ENCODE measurements around the gene SLC35G4.
A peak's percentile ranks its signal among the peaks of the same experiment; 100 is the strongest.

SLC35G4 gene

DNA sequence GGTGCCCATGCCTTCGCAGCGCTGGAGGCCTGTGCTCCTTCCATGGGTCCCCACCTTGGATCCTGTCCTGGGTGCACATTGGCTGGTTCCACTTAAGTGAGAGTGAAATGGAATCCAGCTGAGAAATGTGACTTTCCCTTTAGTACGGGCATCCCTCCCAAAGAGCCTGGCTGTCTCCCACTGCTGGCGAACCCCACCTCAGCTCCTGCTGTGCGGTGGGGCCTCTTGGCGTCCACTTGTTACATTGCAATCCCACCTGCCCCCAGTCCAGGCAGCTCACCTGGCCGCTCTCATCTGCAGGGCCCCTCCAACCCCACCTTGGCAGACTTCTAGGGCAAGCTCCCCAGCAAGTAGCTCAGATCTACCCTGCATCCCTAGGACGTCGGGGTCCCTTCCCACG lies 44.1 kb downstream of the SLC35G4 start:
- CTCF ChIA-PET = interaction anchor here (0.6 to 3.8 kb wide), 3 partner anchors 74 to 422 kb away, joined by 3 to 64 read pairs (median 3); no protein-coding TSS in a partner anchor
- POLR2A ChIA-PET (ENCODE audit: low non-redundant PET) = interaction anchor here (0.6 kb wide), 1 partner anchor 889 kb away, joined by 4 read pairs; no protein-coding TSS in a partner anchor
- H3K27ac ChIP-seq = no peak overlapping the region
- TF ChIP-seq, protein P1, sequence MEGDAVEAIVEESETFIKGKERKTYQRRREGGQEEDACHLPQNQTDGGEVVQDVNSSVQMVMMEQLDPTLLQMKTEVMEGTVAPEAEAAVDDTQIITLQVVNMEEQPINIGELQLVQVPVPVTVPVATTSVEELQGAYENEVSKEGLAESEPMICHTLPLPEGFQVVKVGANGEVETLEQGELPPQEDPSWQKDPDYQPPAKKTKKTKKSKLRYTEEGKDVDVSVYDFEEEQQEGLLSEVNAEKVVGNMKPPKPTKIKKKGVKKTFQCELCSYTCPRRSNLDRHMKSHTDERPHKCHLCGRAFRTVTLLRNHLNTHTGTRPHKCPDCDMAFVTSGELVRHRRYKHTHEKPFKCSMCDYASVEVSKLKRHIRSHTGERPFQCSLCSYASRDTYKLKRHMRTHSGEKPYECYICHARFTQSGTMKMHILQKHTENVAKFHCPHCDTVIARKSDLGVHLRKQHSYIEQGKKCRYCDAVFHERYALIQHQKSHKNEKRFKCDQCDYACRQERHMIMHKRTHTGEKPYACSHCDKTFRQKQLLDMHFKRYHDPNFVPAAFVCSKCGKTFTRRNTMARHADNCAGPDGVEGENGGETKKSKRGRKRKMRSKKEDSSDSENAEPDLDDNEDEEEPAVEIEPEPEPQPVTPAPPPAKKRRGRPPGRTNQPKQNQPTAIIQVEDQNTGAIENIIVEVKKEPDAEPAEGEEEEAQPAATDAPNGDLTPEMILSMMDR (conservative IDR thresholded peaks at IDR 0.05; ENCODE audit: low read depth) = no peak
- no peak for DNase-seq (ENCODE audit: low spot score)

DNA sequence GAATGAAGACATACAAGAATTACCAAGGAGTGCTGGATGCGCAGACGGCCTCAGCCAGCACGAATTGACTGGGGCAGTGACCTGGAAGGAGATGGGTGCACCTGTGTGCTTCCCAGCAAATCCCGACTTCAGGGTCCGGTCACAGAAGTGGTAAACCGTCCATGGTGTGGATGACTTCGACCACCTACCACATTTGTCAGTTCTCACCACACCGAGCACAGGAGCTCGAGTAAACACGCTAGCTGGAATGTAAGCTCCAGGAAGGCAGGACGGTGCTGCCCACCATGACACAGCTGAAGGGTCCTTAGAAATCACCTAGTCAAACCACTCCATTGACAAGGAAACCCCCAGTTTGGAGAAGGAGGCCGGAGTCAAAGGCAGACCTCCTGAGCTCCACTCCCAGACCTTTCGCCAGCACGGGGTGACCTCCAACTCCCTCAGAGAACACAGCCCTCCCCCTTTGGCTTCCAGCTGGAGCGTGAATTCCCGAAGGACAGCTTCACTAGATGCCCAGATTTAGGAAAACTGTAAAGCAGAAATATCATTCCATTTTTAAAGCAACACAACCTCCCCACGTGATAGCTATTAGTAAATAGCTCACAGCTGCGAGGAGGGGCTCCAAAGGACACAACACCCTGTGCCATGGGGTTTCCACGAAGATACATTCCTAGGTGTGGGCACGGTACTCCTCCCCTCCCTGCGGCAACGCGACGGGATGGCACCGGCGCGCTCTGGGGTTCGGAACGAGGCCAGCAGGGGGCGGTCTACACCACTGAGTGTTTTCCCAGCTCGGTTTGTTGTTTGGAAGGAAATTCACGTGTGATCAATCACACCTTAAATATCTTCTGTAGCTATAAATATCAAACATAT lies 45.6 kb downstream of the SLC35G4 start:
- TF ChIP-seq, protein P1 (conservative IDR thresholded peaks at IDR 0.05; ENCODE audit: low read depth) = peak; percentile 64
- no peak overlapping the region for H3K27ac ChIP-seq
- peak; percentile 80 for DNase-seq (ENCODE audit: low spot score)

GRCh38 chr18:11655606-11655932 lies 46.2 kb downstream of the SLC35G4 start:
- POLR2A ChIA-PET (ENCODE audit: low non-redundant PET) = interaction anchor here (0.9 kb wide), 1 partner anchor 73 kb away, joined by 5 read pairs; no protein-coding TSS in a partner anchor
- no peak for DNase-seq (ENCODE audit: low spot score)
- H3K27ac ChIP-seq = no peak overlapping the region
- TF ChIP-seq, protein P1 (conservative IDR thresholded peaks at IDR 0.05; ENCODE audit: low read depth) = no peak; the same call in 1 of the 2 replicates
- CTCF ChIA-PET = interaction anchor here (0.5 to 3.8 kb wide), 22 partner anchors 33 to 909 kb away, joined by 3 to 64 read pairs (median 4); partner anchors contain the start of gene GNAL

More for the DNA sequence above, 45.6 kb downstream of the SLC35G4 start:
- ChIA-PET POLR2A (ENCODE audit: low non-redundant PET) (interaction anchor here (0.9 kb wide), 1 partner anchor 73 kb away, joined by 5 read pairs; no protein-coding TSS in a partner anchor), CTCF (interaction anchor here (0.5 to 3.8 kb wide), 24 partner anchors 12 to 908 kb away, joined by 3 to 64 read pairs (median 4); partner anchors contain the start of gene GNAL)

GRCh38 chr18:11657152-11657551 lies 47.8 kb downstream of the SLC35G4 start:
- no peak for DNase-seq (ENCODE audit: low spot score)
- no peak overlapping the region for H3K27ac ChIP-seq
- TF ChIP-seq, protein P1 (conservative IDR thresholded peaks at IDR 0.05; ENCODE audit: low read depth) = no peak
- CTCF ChIA-PET = interaction anchor here (3.0 kb wide), 1 partner anchor 72 kb away, joined by 14 read pairs; no protein-coding TSS in a partner anchor
- POLR2A ChIA-PET (ENCODE audit: low non-redundant PET) = no interaction called here

DNA sequence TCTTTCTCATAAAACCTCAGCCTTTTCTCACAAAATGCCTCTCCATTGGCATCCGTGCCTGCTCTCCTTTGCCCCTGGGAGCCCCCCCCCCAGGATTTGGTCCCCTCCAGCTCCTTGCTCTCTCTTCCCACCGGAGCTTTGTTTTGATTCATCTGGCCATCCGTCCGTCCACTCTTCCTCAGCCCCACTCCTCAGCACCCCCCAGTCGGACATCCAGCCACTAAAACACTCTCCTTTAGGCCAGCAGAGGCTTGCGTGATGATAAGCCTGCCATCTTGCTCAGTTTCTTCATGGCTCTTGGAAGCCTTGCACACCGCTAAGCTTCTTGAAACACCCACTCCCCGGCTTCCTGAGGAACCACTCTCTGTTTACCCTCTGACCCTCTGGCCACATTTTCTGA lies 48.2 kb downstream of the SLC35G4 start:
- POLR2A ChIA-PET (ENCODE audit: low non-redundant PET) = no interaction called here
- no peak overlapping the region for H3K27ac ChIP-seq
- TF ChIP-seq, protein P1 (conservative IDR thresholded peaks at IDR 0.05; ENCODE audit: low read depth) = no peak
- CTCF ChIA-PET = interaction anchor here (3.0 kb wide), 1 partner anchor 71 kb away, joined by 14 read pairs; no protein-coding TSS in a partner anchor
- DNase-seq (ENCODE audit: low spot score) = no peak

GRCh38 chr18:11658019-11658418 lies 48.6 kb downstream of the SLC35G4 start:
- TF ChIP-seq, protein P1 (conservative IDR thresholded peaks at IDR 0.05; ENCODE audit: low read depth) = no peak
- ChIA-PET POLR2A (ENCODE audit: low non-redundant PET) (no interaction called here), CTCF (interaction anchor here (1.0 to 3.0 kb wide), 2 partner anchors 71 to 75 kb away, joined by 4 to 14 read pairs; no protein-coding TSS in a partner anchor)
- no peak for DNase-seq (ENCODE audit: low spot score)
- H3K27ac ChIP-seq = no peak overlapping the region
